Astrocyte of the cerebellum (primary cell): ENCODE data around the gene MSH3.
A peak's percentile ranks its signal among the peaks of the same experiment; 100 is the strongest.

Experiments
- DNase-seq: peaks from one replicate; pipeline ENCODE4 v3.0.0-alpha.2; 2011; ENCODE audit warnings: low read depth
- H3K4me3 ChIP-seq: 2 replicates; pipeline ENCODE4 v1.5.1; 2011; ENCODE audit warnings: mild to moderate bottlenecking, low read depth, low read length, moderate library complexity
- CTCF ChIP-seq: IDR thresholded peaks from 2 replicates; pipeline ENCODE4 v1.5.1; 2012; ENCODE audit warnings: low read length, low read depth, moderate library complexity, mild to moderate bottlenecking; ENCODE audit errors: missing control alignments
- in situ Hi-C: cut with HindIII; loops from 2 replicates; pipeline ENCODE4 v1.10.0; 2017; ENCODE audit warnings: low sequenced_read_pairs

Gene MSH3

GRCh38 chr5:80852331-80853245 lies 198.1 kb downstream of the MSH3 start:
- H3K4me3 ChIP-seq: no peak overlapping the region
- TF ChIP-seq CTCF: no peak
- DNase-seq: no peak
- in situ Hi-C loops: no loop called here

- DNase-seq: no peak
- in situ Hi-C loops: no loop called here
- no peak overlapping the region for H3K4me3 ChIP-seq
- no peak for TF ChIP-seq CTCF
Observed at GRCh38 chr5:80853413-80853812, 199.0 kb downstream of the MSH3 start.

- in situ Hi-C loops: no loop called here
Observed at GRCh38 chr5:80854583-80854982, 200.1 kb downstream of the MSH3 start.

DNA sequence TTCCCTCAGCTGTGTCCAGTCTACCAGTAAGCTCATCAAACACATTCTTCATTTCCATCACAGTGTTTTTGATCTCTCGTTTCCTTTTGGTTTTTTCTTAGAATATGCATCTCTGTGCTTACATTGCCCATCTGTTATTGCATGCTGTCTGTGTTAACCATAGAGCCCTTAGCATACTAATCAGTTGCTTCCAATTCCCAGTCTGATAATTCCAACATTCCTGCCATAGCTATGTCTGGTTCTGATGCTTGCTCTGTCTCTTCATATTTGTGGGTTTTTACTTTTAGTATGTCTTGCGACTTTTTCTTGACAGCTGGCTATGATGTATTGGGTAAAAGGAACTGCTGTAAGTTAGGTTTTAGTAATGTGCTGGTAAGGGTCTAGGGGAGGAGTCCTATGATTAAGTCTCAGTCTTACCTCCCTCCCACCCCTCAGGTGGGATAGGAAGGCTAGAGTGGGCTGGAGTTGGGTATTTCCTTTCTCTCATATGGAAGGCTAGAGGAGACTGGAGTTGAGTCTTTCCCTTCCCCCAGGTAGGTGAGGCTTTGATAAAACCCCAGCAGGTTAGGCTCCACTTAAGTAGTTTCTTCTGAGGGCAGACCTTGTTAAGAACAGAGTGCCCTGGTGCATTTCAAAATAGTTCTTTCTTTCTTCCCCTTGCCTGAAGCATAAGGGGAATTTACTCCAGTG lies 206.6 kb downstream of the MSH3 start:
- no peak overlapping the region for H3K4me3 ChIP-seq
- in situ Hi-C loops: no loop called here
- DNase-seq: peak; percentile 26
- no peak for TF ChIP-seq CTCF

More at GRCh38 chr5:80854583-80854982, 200.1 kb downstream of the MSH3 start:
- DNase-seq: no peak
- TF ChIP-seq CTCF: no peak
- no peak overlapping the region for H3K4me3 ChIP-seq

GRCh38 chr5:80863708-80864107 lies 209.3 kb downstream of the MSH3 start:
- in situ Hi-C loops: no loop called here
- H3K4me3 ChIP-seq: no peak overlapping the region
- no peak for DNase-seq
- TF ChIP-seq CTCF: no peak

- no peak overlapping the region for H3K4me3 ChIP-seq
- in situ Hi-C loops: no loop called here
- TF ChIP-seq CTCF: no peak
- DNase-seq: no peak
Observed at GRCh38 chr5:80864109-80864508, 209.7 kb downstream of the MSH3 start.
